ENCODE measurements around the gene RIPOR1. TPM values are rescaled to one million over a fixed set of nuclear protein-coding genes. Genes with fewer than 3 reads are reported as not detected.

RIPOR1 gene
- total RNA-seq, 1 experiment from 2014 or later, result 59.0 TPM

DNA sequence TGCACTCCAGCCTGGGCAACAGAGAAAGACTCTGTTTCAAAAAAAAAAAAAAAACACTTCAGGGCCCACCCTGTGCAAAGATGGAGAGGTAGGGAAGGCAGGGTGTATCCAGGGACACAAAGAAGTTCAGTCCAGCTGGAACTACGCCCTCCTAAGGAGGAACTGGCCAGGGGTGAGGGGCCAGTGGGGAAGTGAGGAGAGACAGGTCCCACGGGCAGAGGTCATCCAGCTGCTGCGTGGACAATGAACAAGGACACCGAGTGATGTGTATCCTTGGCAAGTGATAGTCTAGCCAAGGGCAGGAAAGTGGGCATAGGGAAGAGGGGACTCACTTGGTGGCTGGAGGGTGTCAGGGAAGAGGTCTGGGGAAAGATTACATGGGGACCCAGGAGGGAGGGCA lies 9.4 kb upstream of the RIPOR1 start:
- TF ChIP-seq, protein P1, sequence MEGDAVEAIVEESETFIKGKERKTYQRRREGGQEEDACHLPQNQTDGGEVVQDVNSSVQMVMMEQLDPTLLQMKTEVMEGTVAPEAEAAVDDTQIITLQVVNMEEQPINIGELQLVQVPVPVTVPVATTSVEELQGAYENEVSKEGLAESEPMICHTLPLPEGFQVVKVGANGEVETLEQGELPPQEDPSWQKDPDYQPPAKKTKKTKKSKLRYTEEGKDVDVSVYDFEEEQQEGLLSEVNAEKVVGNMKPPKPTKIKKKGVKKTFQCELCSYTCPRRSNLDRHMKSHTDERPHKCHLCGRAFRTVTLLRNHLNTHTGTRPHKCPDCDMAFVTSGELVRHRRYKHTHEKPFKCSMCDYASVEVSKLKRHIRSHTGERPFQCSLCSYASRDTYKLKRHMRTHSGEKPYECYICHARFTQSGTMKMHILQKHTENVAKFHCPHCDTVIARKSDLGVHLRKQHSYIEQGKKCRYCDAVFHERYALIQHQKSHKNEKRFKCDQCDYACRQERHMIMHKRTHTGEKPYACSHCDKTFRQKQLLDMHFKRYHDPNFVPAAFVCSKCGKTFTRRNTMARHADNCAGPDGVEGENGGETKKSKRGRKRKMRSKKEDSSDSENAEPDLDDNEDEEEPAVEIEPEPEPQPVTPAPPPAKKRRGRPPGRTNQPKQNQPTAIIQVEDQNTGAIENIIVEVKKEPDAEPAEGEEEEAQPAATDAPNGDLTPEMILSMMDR (IDR thresholded peaks at IDR 0.05; ENCODE audit: unreplicated experiment), result no peak
- intact Hi-C loops (cut with micrococcal nuclease; ENCODE audit: unreplicated experiment), result no loop called here
- Mint-ChIP-seq H3K4me1 (ENCODE audit: low read depth, unreplicated experiment) (peaks cover 8% of the 10 kb centered on the region), H3K4me3 (ENCODE audit: low read depth, unreplicated experiment) (no peak overlapping the region), H3K9me3 (ENCODE audit: low read depth, unreplicated experiment) (no peaks in the 10 kb centered on the region), H3K36me3 (ENCODE audit: insufficient read depth, unreplicated experiment) (peaks cover 7% of the 10 kb centered on the region), H3K27me3 (ENCODE audit: unreplicated experiment) (peaks cover 17% of the 10 kb centered on the region), H3K27ac (ENCODE audit: unreplicated experiment) (no peak overlapping the region)
- DNase-seq, result no peak
- no TSS peak for BruUV-seq (replicated peaks)
- CTCF ChIA-PET, result no interaction called here

DNA sequence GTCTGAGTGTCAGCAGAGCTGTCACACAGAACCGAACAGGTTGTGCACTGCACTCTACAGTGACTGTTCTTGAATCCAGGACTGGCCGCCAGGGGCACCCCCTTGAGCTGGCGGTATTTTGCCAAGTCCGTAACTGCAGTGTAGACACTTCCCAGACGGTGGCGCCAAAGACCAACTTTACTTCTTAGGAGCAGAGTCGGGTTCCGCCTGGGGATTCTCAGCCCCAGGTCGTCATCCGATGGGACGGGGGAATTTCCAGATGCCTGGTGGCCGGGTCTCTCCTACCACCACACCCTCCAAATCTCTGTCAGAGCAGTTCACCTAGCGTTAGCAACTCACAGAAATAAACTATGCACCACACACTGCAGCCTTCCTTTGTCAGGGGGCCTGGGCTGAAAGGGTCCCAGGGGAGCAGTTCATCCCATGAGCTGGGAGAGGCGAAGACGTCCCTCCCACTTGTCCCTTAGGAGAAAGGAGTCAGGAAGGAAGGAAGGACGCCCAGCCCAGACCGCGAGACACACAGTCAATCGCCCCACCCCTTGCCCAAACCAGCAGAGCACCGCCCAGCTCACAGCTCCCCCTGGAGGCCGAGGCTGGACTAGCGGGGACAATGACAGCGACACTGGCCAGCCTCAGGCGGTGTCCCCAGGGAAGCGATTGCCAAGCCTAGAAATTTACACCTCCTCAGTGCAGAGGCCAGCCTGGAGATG lies 7.4 kb upstream of the RIPOR1 start:
- TF ChIP-seq, protein P1 (IDR thresholded peaks at IDR 0.05; ENCODE audit: unreplicated experiment), result peak; percentile 90
- H3K9me3 Mint-ChIP-seq (ENCODE audit: low read depth, unreplicated experiment), result no peaks in the 10 kb centered on the region
- no TSS peak for BruUV-seq (replicated peaks)
- intact Hi-C loops (cut with micrococcal nuclease; ENCODE audit: unreplicated experiment), result loop anchor here (2.0 to 5.0 kb wide), 2 partner anchors 42 to 406 kb away; partner anchors contain the start of gene CTCF
- H3K27me3 Mint-ChIP-seq (ENCODE audit: unreplicated experiment), result peaks cover 36% of the 10 kb centered on the region
- H3K4me1 Mint-ChIP-seq (ENCODE audit: low read depth, unreplicated experiment), result peaks cover 15% of the 10 kb centered on the region
- peaks cover 8% of the 10 kb centered on the region for H3K36me3 Mint-ChIP-seq (ENCODE audit: insufficient read depth, unreplicated experiment)
- H3K27ac Mint-ChIP-seq (ENCODE audit: unreplicated experiment), result peak overlapping the region; percentile 73
- CTCF ChIA-PET, result interaction anchor here (0.5 to 2.0 kb wide), 40 partner anchors 9 to 519 kb away, joined by 3 to 37 read pairs (median 5); partner anchors contain the start of genes ACD, ATP6V0D1, C16orf86 and CARMIL2
- H3K4me3 Mint-ChIP-seq (ENCODE audit: low read depth, unreplicated experiment), result peak overlapping the region; percentile 73
- peak; percentile 98 for DNase-seq

DNA sequence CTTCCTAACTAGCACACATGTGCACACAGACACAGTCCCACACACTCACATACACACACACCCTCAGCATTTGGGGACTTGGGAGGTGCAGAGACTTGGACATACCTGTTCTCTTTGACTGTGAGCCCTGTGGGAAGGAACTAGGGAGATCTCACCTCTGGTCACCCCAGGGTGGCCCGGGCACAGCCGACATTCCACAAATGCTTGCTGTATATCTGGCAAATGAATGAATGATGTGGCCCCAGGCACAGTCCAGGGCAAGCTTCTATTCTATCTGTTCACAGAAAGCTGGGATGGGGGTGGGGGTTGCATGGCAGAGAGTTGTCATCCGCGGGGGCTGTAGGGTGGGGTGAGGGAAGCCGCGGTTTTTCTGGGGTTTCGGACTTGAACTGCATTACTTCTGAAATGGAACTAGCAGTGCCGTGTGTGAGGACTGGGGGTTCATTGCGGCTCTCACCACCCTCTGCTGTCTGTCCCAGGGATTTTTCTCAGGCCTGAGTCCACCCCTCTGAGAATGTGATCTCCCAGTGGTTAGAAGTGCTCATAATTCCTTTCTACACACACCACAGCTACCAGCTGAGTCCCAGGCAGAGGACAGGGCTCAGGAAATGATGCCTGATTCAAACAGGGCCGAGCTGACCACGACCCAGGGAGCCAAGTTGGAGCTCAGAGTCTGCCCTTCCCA lies 3.3 kb upstream of the RIPOR1 start:
- no peak for DNase-seq
- Mint-ChIP-seq H3K27ac (ENCODE audit: unreplicated experiment) (no peak overlapping the region), H3K27me3 (ENCODE audit: unreplicated experiment) (peaks cover 24% of the 10 kb centered on the region), H3K36me3 (ENCODE audit: insufficient read depth, unreplicated experiment) (peaks cover 32% of the 10 kb centered on the region), H3K4me1 (ENCODE audit: low read depth, unreplicated experiment) (peaks cover 25% of the 10 kb centered on the region), H3K9me3 (ENCODE audit: low read depth, unreplicated experiment) (no peaks in the 10 kb centered on the region), H3K4me3 (ENCODE audit: low read depth, unreplicated experiment) (no peak overlapping the region)
- TF ChIP-seq, protein P1 (IDR thresholded peaks at IDR 0.05; ENCODE audit: unreplicated experiment), result no peak
- no TSS peak for BruUV-seq (replicated peaks)
- intact Hi-C loops (cut with micrococcal nuclease; ENCODE audit: unreplicated experiment), result no loop called here
- CTCF ChIA-PET, result interaction anchor here (0.8 to 0.9 kb wide), 3 partner anchors 11 to 135 kb away, joined by 3 read pairs; partner anchors contain the start of gene ACD

DNA sequence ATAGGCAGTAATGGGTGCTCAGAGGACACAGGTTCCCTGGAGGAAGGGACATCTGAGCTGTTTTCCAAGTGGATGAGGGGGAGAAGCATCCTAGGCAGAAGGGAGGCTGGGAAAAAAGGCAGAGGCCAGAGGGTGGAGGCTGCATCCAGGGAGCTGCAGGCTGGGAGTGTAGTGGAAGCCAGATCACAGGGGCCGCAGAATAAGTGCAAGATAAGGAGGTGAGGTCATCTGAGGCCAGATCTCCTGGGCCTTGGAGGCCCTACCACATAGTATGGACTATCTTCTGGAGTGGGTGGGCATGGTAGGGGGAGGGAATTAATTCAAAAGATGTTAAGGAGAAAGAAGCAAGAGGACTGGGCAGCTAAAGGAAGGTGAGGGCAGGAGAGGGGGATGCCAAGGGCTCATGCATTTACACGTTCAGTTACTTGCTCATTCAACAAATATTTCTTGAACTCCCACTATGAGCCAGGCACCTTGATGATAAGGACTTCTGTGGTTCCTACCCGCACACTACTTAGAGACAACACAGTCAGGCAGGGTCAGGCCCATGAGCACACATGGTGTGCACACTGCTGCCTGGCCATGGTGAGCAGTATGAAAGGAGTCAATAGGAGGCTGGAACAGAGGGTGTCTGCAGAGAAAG lies 2.4 kb upstream of the RIPOR1 start:
- Mint-ChIP-seq H3K4me1 (ENCODE audit: low read depth, unreplicated experiment) (peaks cover 25% of the 10 kb centered on the region), H3K4me3 (ENCODE audit: low read depth, unreplicated experiment) (peak overlapping the region; percentile 13), H3K27ac (ENCODE audit: unreplicated experiment) (no peak overlapping the region), H3K9me3 (ENCODE audit: low read depth, unreplicated experiment) (no peaks in the 10 kb centered on the region), H3K36me3 (ENCODE audit: insufficient read depth, unreplicated experiment) (peaks cover 37% of the 10 kb centered on the region), H3K27me3 (ENCODE audit: unreplicated experiment) (peaks cover 24% of the 10 kb centered on the region)
- TF ChIP-seq, protein P1 (IDR thresholded peaks at IDR 0.05; ENCODE audit: unreplicated experiment), result no peak
- BruUV-seq (replicated peaks), result no TSS peak
- no peak for DNase-seq
- intact Hi-C loops (cut with micrococcal nuclease; ENCODE audit: unreplicated experiment), result no loop called here
- CTCF ChIA-PET, result interaction anchor here (0.5 to 0.9 kb wide), 3 partner anchors 10 to 280 kb away, joined by 3 read pairs; partner anchors contain the start of genes ACD, RANBP10 and TSNAXIP1

All from Calu3 (cell line).